NCI-H2196 (cell line): ENCODE data around the gene RPEL1.

Experiments used
- DNase-seq: peaks from one replicate; lab custom pipeline; 2025; ENCODE audit not compliant: unreplicated experiment; lab: John Stamatoyannopoulos, UW

The RPEL1 gene

DNA sequence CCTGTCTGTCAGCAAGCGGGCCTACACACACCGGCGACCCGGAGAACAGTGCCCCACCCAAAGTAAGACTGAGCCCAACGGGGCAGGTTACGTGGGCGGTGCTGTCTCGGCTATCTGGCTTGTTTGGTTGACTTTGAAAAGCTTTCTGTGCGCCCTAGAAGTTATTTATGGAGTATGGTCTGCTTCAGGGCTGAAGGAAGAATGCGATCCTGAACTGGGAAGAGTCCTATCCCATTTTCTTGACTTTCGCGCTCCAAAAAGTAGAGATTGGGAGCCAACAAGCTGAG is 32.8 kb downstream of the RPEL1 start:
- no peak for DNase-seq

DNA sequence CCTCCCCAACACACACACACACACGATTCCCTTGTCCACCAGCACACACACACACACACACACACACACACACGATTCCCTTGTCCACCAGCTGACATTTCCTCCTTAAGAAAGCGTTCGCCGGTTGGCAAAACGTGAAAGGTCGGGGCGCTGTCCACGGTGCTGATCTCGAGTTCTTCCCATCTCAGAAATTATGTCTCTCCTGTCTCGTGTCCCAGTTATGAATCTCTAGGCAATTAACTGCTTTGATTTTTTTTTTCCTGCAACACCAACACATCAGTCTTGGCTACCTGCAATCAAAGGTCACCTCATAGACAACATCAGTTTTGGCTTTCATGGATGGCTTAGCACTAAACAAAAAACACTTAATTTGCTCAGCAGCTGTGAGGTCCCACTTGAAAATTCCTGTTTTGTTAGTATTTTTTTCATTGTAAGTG is 33.2 kb downstream of the RPEL1 start:
- no peak for DNase-seq

DNA sequence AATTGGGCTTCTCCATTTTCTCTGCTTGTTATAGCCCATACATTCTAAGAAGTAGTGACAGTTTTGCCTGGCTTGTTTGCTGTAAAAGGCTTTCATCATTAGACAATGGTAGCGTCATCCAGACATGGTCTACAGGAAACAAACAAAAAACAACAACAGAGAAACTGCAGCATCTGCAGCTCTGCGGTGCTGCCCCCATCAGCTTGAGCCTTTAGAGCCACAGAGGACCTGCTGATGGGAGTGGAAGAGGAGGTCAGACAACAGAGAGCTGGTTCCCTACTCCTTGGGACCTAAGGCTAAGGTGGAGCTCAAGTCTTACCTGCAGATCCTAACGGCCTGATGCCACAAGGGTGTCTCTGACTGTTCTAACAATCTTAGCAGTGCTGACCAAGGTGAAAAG is 34.3 kb downstream of the RPEL1 start:
- DNase-seq, result no peak

DNA sequence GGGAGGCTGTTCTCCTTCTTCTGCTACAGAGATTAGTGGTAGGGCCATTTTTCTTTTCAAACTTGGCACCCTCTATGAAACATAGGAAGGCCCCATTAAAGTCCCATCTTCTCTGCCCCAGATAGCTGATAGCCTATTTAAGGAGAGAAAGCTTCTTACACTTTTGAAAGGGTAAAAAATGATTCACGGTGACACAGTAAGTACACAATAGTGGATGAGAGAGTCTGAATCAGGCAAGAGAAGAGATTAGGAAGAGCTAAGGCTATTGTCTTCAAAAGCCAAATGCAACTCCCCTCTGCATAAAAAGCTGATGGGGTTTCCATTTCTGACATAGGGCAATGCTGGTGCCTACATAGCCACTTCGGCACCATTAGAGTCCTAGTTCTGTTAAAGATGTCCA is 34.8 kb downstream of the RPEL1 start:
- DNase-seq, result no peak

DNA sequence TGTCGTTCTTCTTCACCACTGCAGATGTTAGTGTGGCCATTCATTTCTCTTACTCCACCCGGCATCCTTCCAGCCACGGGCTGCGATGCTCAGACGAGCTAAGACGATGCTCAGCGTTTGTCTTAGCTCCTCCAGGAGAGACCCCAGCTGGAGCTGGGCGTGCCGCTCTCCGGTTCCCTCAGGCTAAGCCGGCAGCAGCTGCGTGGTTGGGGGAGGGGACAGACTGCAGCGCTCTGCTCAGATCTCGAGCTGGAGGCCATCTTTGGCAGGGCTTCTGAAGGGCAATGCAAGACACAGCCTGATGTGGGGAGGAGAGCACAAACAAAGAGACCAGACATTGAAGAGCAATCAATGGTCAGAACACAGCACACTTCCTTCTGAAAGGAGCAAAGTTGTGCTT is 36.1 kb downstream of the RPEL1 start:
- peak; percentile 38 for DNase-seq

DNA sequence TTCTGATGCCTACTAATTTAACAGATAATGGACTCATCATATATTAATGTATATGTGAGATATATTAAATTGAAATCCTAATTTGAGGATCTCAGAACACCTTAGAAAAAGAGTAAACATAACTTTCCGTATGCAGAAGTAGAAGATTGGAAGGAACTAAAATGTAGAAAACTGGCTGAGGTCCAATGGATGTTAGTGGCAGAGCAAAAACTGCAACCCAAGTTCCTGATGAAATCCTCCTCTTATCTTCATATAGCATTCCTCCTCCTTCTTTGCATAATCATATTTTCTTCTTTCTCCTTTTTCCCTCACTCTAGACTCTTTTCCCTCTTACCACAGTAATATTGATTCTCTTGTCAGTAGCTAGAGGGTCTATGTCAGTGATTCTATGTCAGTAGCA is 37.3 kb downstream of the RPEL1 start:
- DNase-seq, result no peak

DNA sequence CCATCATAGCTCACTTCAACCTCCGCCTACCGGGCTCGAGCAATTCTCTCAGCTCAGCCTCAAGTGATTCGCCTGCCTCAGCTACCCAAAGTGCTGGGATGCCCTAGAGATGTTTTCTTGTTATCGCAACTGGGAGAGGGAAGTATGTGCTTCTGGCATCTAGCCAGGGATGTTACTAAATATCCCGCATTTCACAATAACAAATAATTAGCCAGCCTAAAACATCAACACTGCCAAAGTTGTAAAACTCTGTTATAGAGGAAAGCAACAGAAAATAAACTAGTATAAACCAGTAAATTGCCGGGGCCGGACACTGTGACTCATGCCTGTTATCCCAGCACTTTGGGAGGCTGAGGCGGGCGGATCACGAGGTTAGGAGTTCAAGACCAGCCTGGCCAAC is 38.5 kb downstream of the RPEL1 start:
- DNase-seq, result no peak

DNA sequence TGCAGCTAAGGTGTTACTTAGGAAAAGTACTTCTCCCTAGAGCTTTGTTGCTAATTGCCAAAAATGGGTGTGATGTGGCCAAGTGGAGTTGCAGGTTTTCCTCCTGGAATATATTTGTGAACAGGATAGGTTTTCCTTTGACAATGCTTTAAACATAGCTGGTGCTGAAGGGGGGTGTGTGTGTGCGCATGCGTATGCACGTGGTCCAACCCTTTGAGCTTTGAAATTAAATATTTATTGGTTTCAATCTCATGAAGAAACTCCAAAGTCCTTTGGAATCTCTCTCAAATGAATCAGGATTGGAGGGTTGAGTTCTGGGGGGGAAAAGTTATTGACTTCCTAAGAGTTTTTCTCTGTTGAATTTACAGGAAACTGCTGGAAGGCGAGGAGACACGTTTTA is 42.3 kb downstream of the RPEL1 start:
- no peak for DNase-seq

DNA sequence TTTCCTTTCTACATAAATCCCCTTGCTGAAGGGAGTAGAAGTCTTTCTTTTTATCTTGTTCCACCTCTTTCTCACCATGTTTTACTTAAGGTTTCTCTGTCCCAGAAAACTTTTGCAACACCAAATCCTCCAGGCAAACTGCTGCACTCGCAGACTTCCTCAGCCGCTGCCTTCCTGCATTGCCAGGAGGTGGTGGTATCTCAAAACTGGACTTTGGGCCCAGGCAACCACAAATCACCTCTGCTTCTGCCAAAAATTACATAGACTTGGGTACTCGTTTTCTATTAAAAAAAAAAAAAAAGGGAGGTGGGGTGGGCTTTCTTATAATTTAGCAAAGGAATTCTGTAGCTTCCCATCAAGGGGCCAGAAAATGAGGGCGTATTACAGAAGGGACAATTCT is 45.9 kb downstream of the RPEL1 start:
- DNase-seq, result no peak

DNA sequence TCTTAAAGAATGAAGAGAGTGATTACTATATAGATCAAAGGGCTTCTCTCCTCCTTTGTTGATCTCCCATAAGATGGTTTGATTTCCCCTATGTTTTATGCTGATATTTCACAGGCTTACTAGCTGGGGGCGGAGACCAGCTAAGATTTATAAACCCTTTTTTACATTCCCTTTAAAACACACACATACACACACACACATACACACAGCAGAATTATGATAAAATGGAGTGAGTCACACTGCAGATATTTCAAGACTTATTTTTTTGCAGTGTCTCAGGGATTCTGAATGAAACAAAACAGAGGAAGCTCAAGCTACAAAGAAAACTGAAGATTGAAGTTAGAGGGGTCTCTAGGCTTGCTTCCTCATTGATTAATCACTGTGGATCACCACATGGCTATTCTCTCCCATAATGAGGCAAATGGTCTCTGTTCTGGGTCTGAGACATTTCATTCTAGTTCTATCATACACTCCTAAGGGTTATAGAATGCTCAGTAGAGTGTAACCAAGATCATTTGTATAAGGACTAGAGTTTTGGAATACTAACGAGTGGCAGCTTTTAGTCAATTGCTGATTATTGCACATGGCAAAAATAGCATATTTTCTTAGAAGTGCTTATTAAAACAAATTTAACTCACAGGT is 49.8 kb downstream of the RPEL1 start:
- no peak for DNase-seq
